Epithelial cell of proximal tubule (primary cell): Measurements from ENCODE around the gene CKS1B. TPM values are rescaled to one million over a fixed set of nuclear protein-coding genes. Genes with fewer than 3 reads are reported as not detected.
"Not testable (repeated sequence)": the region's sequence is repeated elsewhere in the genome, so short reads cannot be mapped to it uniquely, and the experiment has no call there.

Experiments
- DNase-seq: peaks from one replicate; pipeline ENCODE4 v3.0.0-alpha.2; 2011; ENCODE audit warnings: low read depth
- H3K4me3 ChIP-seq: 2 replicates; pipeline ENCODE4 v1.5.1; 2011; ENCODE audit warnings: low read depth, mild to moderate bottlenecking, low read length
- total RNA-seq: library from RNA; depleted of rRNA; stranded (reverse); fragments of >200 nt; gene quantifications from 2 replicates; pipeline ENCODE4 v1.2.3, GENCODE V29; 2015
- TF ChIP-seq, protein P1 (sequence below): conservative IDR thresholded peaks from 2 replicates; pipeline ENCODE4 v1.5.1; 2012; ENCODE audit warnings: low read depth, mild to moderate bottlenecking, low read length

Gene CKS1B
- total RNA-seq, 1 donor from 2014 or later: 358 TPM

GRCh38 chr1:154972213-154972516 lies 2.3 kb upstream of the CKS1B start:
- TF ChIP-seq, protein P1, sequence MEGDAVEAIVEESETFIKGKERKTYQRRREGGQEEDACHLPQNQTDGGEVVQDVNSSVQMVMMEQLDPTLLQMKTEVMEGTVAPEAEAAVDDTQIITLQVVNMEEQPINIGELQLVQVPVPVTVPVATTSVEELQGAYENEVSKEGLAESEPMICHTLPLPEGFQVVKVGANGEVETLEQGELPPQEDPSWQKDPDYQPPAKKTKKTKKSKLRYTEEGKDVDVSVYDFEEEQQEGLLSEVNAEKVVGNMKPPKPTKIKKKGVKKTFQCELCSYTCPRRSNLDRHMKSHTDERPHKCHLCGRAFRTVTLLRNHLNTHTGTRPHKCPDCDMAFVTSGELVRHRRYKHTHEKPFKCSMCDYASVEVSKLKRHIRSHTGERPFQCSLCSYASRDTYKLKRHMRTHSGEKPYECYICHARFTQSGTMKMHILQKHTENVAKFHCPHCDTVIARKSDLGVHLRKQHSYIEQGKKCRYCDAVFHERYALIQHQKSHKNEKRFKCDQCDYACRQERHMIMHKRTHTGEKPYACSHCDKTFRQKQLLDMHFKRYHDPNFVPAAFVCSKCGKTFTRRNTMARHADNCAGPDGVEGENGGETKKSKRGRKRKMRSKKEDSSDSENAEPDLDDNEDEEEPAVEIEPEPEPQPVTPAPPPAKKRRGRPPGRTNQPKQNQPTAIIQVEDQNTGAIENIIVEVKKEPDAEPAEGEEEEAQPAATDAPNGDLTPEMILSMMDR: no peak
- H3K4me3 ChIP-seq: peak overlapping the region; percentile 80
- no peak for DNase-seq

DNA sequence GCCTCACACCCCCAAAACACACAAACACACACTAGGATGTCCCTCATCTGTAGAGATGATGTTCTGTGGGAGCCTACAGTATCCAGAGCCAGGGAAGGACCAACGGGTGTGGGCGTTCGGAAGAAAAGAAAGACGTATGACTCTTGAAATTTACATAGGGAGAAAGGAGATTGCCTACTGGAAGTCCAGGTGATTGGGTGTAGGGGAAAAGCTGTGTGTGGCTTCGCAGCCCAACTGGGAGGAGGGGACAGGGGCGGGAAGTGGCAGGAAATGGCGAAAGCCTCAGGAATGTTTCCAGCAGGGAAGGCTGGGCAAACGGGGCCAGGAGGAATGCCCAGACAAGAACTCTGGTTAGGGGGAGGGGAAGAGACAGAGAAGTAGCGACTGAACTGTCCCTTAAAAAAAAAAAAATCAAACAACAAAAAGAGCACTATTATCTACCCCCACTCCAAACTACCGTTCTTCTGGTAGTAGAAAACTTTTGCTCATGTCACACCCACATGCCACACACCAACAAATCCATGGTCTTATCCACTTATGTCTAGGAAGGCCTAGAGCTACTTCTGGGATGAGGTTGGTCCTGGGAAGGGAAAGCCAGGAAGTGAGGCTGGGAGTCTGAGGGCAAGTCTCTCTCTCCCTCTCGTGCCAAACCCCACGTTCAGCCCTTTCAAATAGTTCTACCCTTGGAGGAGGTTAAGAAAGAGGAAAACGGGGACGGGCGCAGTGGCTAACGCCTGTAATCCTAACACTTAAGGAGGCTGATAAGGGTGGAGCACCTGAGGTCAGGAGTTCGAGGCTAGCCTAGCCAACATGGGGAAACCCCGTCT lies 1.8 kb upstream of the CKS1B start:
- peak; percentile 74 for DNase-seq
- H3K4me3 ChIP-seq: peak overlapping the region; percentile 80
- TF ChIP-seq, protein P1: no peak

- peak overlapping the region; percentile 80 for H3K4me3 ChIP-seq
- DNase-seq: peak; percentile 77
- TF ChIP-seq, protein P1: peak; percentile 29
Measured at GRCh38 chr1:154973344-154974101, 958 bp upstream of the CKS1B start.

GRCh38 chr1:154974808-154975408 lies 427 bp downstream of the CKS1B start:
- DNase-seq: peak; percentile 71
- TF ChIP-seq, protein P1: no peak
- peak overlapping the region; percentile 80 for H3K4me3 ChIP-seq

- TF ChIP-seq, protein P1: no peak
- DNase-seq: no peak
- H3K4me3 ChIP-seq: peak overlapping the region; percentile 80
Measured at GRCh38 chr1:154975409-154976059, 1.1 kb downstream of the CKS1B start.

DNA sequence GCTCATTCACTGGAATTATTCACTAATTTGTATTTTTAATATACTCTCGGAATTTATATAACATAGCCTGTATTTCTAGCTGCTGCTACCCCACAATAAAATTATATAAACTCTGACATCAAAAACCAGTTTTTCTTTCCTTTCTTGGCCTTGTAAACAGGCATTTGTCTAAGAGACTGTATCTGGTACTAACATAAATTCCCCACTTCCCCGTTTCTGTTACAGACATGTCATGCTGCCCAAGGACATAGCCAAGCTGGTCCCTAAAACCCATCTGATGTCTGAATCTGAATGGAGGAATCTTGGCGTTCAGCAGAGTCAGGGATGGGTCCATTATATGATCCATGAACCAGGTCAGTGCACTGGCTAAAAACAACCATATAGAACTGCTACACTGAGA lies 3.3 kb downstream of the CKS1B start:
- H3K4me3 ChIP-seq: not testable (repeated sequence)

DNA sequence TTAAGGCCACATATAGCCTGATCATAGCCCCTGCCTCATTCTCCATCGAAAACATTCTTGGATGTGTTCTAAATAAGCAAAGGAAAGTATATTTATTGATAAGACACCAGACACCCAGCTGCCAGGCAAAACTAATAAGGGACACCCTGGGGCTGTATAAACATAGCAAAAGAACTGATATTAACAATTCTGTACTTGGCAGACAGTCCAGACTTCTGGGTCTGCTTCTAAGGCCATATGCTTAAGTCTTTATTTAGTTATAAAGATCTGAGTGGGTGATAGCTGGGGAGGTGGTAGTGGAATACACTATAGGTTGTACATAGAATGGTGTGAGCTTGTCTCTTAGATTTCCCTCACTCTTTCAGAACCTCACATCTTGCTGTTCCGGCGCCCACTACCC lies 3.9 kb downstream of the CKS1B start:
- TF ChIP-seq, protein P1: no peak
- no peak overlapping the region for H3K4me3 ChIP-seq
- no peak for DNase-seq

More for the DNA sequence above, 3.3 kb downstream of the CKS1B start:
- not testable (repeated sequence) for DNase-seq
